ENCODE data around the gene KHSRP. TPM values are rescaled to one million over a fixed set of nuclear protein-coding genes. Genes with fewer than 3 reads are reported as not detected.
"Not testable (repeated sequence)": the region's sequence is repeated elsewhere in the genome, so short reads cannot be mapped to it uniquely, and the experiment has no call there.

KHSRP gene
- total RNA-seq, 2 donors from 2014 or later: 214 to 354 TPM

DNA sequence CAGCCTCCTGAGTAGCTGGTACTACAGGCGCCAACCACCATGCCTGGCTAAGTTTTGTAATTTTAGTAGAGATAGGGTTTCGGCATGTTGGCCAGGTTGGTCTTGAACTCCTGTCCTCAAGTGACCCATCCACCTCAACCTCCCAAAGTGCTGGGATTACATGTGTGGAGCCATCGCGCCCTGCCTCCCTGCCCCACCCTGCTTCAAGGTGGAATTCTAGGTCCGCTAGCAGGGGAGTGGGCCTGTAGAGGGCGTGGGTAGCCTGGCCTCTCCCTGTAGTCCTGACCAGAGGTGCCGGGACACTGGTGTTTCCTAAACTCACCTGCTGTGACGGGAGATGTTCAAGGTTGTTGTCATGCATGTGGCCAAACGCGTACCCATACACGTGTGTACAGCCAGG, 8.6 kb upstream of the KHSRP start:
- Mint-ChIP-seq H3K9me3 (no peaks in the 10 kb centered on the region), H3K4me1 (no peaks in the 10 kb centered on the region), H3K27me3 (peaks cover 4% of the 10 kb centered on the region), H3K36me3 (ENCODE audit: low read depth) (no peaks in the 10 kb centered on the region), H3K4me3 (no peak overlapping the region), H3K27ac (no peak overlapping the region)
- no peak for ATAC-seq (replicated peaks)

DNA sequence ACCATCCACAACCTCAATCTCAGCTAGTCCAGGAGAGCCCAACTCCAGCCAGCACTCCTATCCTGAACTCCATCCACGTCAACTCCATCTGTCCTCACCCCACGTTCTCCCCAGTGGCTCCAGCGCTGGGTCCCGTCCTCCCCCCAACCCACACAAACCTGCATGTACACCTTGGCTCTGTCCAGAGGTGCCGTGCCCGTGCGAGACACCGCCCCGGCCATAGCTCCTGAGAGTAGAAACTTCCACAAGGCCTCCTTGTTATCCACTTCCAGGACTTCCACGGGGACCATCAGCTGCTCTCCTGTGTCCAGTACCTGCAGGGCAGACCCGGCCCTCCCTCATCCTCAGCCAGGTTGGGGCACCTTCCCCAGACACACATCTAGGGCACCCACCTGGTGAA, 7.3 kb upstream of the KHSRP start:
- ATAC-seq (replicated peaks): no peak
- no peak overlapping the region for H3K27ac Mint-ChIP-seq
- H3K27me3 Mint-ChIP-seq: peaks cover 4% of the 10 kb centered on the region

GRCh38 chr19:6429419-6430221, 5.0 kb upstream of the KHSRP start:
- H3K27ac Mint-ChIP-seq: no peak overlapping the region
- no peaks in the 10 kb centered on the region for H3K9me3 Mint-ChIP-seq
- no peak overlapping the region for H3K4me3 Mint-ChIP-seq
- no peaks in the 10 kb centered on the region for H3K36me3 Mint-ChIP-seq (ENCODE audit: low read depth)
- H3K4me1 Mint-ChIP-seq: no peaks in the 10 kb centered on the region
- H3K27me3 Mint-ChIP-seq: peaks cover 4% of the 10 kb centered on the region
- no peak for ATAC-seq (replicated peaks)

More for the DNA sequence above, 7.3 kb upstream of the KHSRP start:
- Mint-ChIP-seq H3K36me3 (ENCODE audit: low read depth) (no peaks in the 10 kb centered on the region), H3K9me3 (no peaks in the 10 kb centered on the region), H3K4me3 (no peak overlapping the region), H3K4me1 (no peaks in the 10 kb centered on the region)

GRCh38 chr19:6428692-6429418, 4.2 kb upstream of the KHSRP start:
- H3K4me1 Mint-ChIP-seq; H3K36me3 Mint-ChIP-seq (ENCODE audit: low read depth); H3K9me3 Mint-ChIP-seq; H3K4me3 Mint-ChIP-seq; H3K27me3 Mint-ChIP-seq; H3K27ac Mint-ChIP-seq; ATAC-seq (replicated peaks): not testable (repeated sequence)

- Mint-ChIP-seq H3K9me3 (no peaks in the 10 kb centered on the region), H3K36me3 (ENCODE audit: low read depth) (peaks cover 19% of the 10 kb centered on the region), H3K4me3 (no peak overlapping the region), H3K27ac (no peak overlapping the region), H3K4me1 (peaks cover 8% of the 10 kb centered on the region), H3K27me3 (peaks cover 4% of the 10 kb centered on the region)
- no peak for ATAC-seq (replicated peaks)
Measured at GRCh38 chr19:6427131-6427530, 2.5 kb upstream of the KHSRP start.

DNA sequence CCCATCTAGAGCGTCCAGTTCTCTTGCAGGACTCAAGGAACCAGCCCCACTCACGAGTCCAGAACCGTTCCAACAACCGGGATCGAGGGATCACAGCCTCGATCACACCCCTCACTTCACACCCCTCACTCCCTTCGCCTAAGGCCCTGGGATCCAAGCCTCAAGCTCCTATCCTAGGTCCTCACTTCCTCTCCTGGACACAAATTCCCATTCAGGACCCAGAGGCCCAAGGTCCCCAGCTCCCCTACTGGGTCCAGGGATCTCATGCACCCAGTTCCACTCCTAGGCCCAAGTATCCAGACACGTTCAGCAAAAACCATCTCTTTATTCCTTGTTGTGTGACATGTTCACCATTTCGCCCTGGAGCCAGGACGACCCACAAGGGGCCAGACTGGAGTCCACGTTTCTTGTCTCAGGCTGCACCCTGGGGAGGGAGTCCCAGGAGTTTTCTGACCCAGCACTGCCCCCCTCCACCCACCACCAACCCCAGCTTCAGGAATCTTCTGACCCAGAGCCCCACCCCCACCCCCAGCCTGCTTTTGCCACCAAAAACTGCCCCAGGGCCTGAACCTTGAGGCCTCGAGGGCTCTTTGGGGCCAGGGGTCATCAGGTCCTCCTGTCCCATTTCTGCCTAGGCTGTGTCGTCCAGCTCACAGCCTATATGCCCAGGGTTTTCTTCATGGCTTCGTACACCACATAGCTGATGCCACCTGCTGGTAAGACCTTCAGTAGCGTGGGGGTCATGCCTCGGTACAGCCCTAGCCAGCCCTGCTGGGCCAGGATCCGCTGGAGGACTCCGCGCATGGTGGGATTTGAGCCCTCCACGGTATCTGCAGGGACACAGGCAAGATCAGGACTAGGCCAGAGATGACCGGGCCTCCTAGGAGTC, 1.4 kb upstream of the KHSRP start:
- H3K36me3 Mint-ChIP-seq (ENCODE audit: low read depth): peaks cover 30% of the 10 kb centered on the region
- H3K27me3 Mint-ChIP-seq: no peaks in the 10 kb centered on the region
- peaks cover 8% of the 10 kb centered on the region for H3K4me1 Mint-ChIP-seq
- H3K27ac Mint-ChIP-seq: peak overlapping the region; percentile 77
- H3K4me3 Mint-ChIP-seq: peak overlapping the region; percentile 71
- no peaks in the 10 kb centered on the region for H3K9me3 Mint-ChIP-seq
- no peak for ATAC-seq (replicated peaks)

GRCh38 chr19:6424939-6425731, 524 bp upstream of the KHSRP start:
- H3K4me3 Mint-ChIP-seq: peak overlapping the region; percentile 71
- no peaks in the 10 kb centered on the region for H3K27me3 Mint-ChIP-seq
- no peaks in the 10 kb centered on the region for H3K9me3 Mint-ChIP-seq
- peaks cover 39% of the 10 kb centered on the region for H3K36me3 Mint-ChIP-seq (ENCODE audit: low read depth)
- H3K27ac Mint-ChIP-seq: peak overlapping the region; percentile 77
- peaks cover 8% of the 10 kb centered on the region for H3K4me1 Mint-ChIP-seq
- ATAC-seq (replicated peaks): peak; percentile 91

DNA sequence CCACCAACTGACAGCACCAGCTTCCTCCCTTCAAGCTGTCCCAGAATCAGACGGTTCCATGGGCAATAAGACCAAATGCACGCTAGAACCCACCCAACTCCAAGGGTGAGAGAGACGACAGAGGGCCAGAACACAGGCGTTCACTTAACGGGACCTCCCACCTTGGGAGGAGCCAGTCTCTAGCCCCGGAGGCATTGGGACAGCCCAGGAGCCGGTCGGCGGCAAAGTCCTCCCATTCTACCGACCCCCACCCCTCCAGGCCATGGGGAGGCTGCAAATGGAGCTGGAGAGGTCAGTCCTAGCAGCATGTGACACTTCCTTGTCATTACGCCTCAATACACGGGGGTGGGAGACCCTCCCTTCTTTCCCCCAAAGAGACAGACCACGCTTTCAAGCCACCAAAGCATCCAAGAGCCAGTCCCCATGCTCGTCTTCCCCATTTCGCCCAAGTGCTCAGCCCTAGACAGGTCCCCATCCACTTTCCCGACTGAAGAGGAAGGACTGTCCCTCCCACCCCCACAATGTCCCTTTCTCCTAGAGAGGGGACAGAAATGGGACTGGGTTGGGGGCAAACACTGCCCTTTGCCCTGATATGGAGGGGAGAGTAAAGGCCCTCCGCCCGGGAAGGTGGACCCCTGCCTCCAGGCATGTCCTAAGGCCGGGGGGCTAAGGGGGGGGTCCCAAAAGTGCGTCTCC, 964 bp downstream of the KHSRP start:
- Mint-ChIP-seq H3K27ac (peak overlapping the region; percentile 87), H3K36me3 (ENCODE audit: low read depth) (peaks cover 53% of the 10 kb centered on the region), H3K27me3 (no peaks in the 10 kb centered on the region), H3K4me3 (peak overlapping the region; percentile 87), H3K4me1 (peaks cover 8% of the 10 kb centered on the region), H3K9me3 (no peaks in the 10 kb centered on the region)
- no peak for ATAC-seq (replicated peaks)

DNA sequence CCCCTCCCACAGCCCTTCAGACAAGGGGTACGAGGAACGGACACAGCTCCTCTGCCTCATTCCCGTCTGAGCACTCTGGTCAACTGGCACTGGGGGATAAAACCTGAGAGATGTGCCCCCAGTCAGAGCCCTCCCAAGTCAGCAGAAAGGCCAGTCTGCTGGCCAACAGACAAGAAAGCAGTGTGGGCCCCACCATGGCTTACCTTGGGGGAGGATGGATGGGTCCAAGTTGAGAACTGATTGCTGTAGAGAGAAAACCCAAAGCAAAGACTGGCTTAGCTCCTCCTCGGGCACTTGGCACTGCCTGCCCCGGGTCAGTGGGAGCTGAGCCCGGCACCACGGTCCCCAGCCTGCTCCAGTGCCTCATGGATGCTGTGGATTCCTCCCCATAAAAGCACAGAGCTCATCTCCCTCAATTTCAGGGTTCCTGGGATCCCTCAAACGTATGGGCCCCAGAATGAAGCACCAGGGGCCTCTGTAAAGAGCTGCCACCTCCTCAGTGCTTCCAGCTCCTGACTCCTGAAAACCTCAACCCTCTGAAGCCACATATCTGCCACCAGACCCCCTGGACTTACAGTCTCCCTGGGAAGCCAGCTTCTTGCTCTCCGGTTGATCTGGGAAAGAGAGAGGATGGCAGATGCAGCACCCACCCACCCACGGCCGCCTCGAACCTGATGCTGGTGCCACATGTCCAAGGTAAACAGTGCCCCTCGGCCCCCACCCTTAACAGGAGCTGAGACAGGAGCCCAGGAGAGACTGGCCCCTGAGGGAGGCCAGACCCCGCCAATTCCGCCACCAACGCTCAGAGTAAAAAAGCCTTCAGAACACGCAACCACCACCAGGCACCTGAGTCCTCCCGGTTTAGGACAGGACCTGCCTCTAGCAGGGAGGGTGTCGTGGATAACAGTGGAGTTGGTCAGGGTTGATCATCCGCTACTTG, 3.3 kb downstream of the KHSRP start:
- H3K4me1 Mint-ChIP-seq: peaks cover 8% of the 10 kb centered on the region
- no peaks in the 10 kb centered on the region for H3K9me3 Mint-ChIP-seq
- H3K36me3 Mint-ChIP-seq (ENCODE audit: low read depth): peaks cover 75% of the 10 kb centered on the region

GRCh38 chr19:6418562-6418932, 6.1 kb downstream of the KHSRP start:
- Mint-ChIP-seq H3K36me3 (ENCODE audit: low read depth) (peaks cover 98% of the 10 kb centered on the region), H3K9me3 (no peaks in the 10 kb centered on the region), H3K27ac (no peak overlapping the region), H3K4me1 (peaks cover 7% of the 10 kb centered on the region), H3K27me3 (no peaks in the 10 kb centered on the region), H3K4me3 (no peak overlapping the region)
- ATAC-seq (replicated peaks): no peak

More for the DNA sequence above, 3.3 kb downstream of the KHSRP start:
- Mint-ChIP-seq H3K27me3 (no peaks in the 10 kb centered on the region), H3K4me3 (no peak overlapping the region), H3K27ac (peak overlapping the region; percentile 43)
- no peak for ATAC-seq (replicated peaks)

- no peaks in the 10 kb centered on the region for H3K27me3 Mint-ChIP-seq
- peaks cover 1% of the 10 kb centered on the region for H3K4me1 Mint-ChIP-seq
- no peak overlapping the region for H3K27ac Mint-ChIP-seq
- no peak for ATAC-seq (replicated peaks)
- no peak overlapping the region for H3K4me3 Mint-ChIP-seq
- no peaks in the 10 kb centered on the region for H3K9me3 Mint-ChIP-seq
- peaks cover 98% of the 10 kb centered on the region for H3K36me3 Mint-ChIP-seq (ENCODE audit: low read depth)
Measured at GRCh38 chr19:6417713-6418561, 6.7 kb downstream of the KHSRP start.
